ENCODE results near the gene MFAP2.
"Not testable (repeated sequence)": the region's sequence is repeated elsewhere in the genome, so short reads cannot be mapped to it uniquely, and the experiment has no call there.

The MFAP2 gene

DNA sequence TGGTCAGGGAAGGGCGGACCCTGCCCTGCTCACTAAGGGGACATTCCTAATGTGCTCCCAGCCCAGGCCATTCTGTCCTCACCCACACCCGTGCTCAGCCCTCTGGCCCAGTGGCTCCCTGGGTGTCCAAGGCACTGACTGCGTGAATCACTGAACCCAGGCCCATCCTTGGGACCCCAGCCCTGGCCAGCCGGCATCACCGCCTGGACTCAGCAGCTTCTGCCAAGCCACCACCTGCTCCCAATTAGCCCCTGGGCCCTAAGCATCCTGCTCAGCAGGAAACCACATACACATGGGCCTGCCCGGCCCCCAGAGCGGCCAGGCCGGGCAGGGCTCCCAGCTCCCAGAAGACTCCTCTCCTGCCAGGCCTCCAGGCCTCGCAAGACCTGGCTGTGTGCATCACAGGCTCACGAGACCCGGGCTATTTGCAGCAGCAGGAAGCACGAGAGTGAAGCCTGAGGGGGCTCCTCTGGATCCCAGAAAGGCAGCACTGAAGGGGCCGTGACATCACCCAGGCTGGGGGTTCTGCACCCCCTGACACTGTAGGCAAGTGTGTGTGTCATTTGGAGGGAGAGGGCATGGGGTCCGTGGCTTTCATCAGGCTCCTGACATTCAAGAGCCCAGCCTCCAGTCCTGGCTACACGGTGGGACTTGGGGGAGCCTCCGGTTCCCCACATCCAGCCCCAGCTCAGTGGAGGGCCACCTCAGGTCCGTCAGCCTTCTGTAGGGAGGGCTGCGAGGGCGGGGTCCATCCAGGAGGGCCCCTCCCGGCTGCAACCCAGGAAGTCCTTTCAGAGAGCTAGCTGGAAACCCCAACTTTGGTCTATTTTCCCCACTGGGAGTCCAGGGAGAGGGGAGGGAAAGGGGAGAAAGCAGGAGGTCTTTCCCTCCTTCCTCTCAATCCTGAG is 1.6 kb downstream of the MFAP2 start:
- DNase-seq: no peak

GRCh38 chr1:16978139-16978538 is 2.3 kb downstream of the MFAP2 start:
- DNase-seq: no peak

- no peak for DNase-seq
These were observed 3.0 kb downstream of the MFAP2 start for GRCh38 chr1:16977377-16977776.

GRCh38 chr1:16976966-16977365 is 3.5 kb downstream of the MFAP2 start:
- no peak for DNase-seq

DNA sequence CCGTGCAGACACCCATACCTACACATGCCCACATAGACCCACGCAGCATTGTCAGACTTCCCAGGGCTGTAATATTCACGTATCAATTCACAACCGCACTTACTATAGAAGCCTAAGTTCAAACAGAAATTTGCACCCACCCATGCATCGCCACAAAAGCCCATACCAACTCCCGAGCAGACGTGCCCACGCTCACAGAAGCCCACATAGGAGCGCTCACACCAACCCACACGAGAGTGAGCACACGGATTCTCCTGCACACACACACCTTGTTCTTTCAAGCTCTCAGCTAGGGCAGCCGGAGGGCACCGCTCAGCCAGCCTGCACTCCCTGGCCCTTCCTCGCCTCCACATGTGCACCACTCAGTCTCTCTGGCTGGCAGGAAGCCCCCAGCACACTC is 4.6 kb downstream of the MFAP2 start:
- no peak for DNase-seq

- DNase-seq: no peak
These were observed 5.2 kb downstream of the MFAP2 start for GRCh38 chr1:16975211-16975610.

GRCh38 chr1:16973215-16973614 is 7.2 kb downstream of the MFAP2 start:
- DNase-seq: no peak

GRCh38 chr1:16972189-16972895 is 8.1 kb downstream of the MFAP2 start:
- DNase-seq: no peak

- no peak for DNase-seq
These were observed 8.9 kb downstream of the MFAP2 start for GRCh38 chr1:16971341-16972188.

GRCh38 chr1:16970132-16970910 is 10.1 kb downstream of the MFAP2 start:
- DNase-seq: no peak

DNA sequence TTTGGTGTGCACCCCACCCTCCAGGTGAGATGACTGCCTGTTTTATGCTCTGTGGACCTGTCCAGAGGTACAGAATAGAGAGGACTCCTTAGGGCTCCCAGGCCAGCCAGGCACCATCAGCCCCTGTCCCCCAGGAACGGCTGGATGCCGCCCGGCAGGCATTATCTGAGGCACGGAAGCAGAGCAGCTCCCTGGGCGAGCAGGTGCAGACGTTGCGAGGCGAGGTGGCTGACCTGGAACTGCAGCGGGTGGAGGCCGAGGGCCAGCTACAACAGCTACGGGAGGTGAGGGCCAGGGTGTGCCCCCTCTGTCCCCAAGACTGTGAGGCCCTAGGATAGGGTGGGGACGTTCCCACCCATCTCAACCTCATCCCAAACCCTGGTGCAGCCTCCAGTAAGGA is 10.8 kb downstream of the MFAP2 start:
- DNase-seq: no peak

GRCh38 chr1:16969057-16969611 is 11.3 kb downstream of the MFAP2 start:
- no peak for DNase-seq

DNA sequence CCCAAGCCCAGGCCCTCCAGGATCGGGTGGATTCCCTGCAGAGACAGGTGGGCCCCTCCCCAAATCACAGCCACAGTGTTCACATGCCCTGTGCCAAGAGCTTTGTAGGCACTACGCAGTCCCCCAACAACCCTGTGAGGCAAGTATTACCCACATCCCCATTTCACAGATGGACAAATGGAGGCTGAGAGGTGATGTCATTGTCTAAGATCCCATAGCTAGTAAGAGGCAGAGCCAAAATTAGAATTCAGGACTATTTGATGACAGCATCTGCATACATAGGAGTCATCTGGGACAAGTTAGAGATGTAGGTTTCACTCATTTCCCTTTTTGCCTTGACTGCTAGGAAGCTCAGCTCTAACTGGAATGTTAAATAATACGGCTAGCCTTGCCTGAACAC is 12.0 kb downstream of the MFAP2 start:
- no peak for DNase-seq

DNA sequence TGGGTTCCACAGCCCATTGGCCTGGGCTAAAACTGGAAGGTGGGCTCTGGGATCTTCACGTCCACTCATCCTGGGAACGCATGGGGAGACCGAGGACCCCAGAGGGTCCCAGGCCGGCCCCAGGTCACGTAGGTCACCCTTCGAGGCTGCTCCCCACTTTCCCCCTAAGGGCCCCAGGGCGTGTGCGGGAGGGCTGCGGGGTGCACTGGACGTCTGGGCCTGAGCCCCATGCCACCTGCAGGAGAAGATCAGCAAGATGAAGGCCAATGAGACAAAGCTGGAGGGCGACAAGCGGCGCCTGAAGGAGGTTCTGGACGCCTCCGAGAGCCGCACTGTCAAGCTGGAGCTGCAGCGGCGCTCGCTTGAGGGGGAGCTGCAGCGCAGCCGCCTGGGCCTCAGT is 12.5 kb downstream of the MFAP2 start:
- no peak for DNase-seq

GRCh38 chr1:16967095-16967575 is 13.3 kb downstream of the MFAP2 start:
- no peak for DNase-seq

GRCh38 chr1:16966282-16966681 is 14.1 kb downstream of the MFAP2 start:
- DNase-seq: no peak

DNA sequence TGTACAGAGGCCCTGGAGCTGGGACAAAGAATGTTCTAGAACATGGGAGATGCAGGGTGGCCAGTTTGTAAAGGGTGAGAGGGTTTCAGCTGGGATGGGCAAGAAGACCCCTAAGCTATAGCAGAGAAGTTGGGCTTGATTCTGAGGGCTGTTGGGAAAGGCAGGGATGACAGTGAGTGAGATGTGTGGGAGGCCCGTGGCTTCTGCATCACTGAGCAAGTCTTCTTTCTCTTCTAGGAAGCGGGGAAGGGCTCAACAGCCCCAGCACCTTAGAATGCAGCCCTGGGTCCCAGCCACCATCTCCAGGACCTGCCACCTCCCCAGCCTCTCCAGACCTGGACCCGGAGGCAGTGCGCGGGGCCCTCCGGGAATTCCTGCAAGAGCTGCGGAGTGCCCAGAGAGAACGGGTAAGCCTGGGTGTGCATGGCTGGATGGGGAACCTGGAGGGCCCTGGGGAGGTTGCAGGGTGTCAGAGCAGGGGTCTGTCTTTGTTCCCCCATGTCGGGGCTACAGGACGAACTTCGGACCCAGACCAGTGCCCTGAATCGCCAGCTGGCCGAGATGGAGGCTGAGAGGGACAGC is 14.8 kb downstream of the MFAP2 start:
- no peak for DNase-seq

- not testable (repeated sequence) for DNase-seq
These were observed 16.3 kb downstream of the MFAP2 start for GRCh38 chr1:16964169-16964568.

DNA sequence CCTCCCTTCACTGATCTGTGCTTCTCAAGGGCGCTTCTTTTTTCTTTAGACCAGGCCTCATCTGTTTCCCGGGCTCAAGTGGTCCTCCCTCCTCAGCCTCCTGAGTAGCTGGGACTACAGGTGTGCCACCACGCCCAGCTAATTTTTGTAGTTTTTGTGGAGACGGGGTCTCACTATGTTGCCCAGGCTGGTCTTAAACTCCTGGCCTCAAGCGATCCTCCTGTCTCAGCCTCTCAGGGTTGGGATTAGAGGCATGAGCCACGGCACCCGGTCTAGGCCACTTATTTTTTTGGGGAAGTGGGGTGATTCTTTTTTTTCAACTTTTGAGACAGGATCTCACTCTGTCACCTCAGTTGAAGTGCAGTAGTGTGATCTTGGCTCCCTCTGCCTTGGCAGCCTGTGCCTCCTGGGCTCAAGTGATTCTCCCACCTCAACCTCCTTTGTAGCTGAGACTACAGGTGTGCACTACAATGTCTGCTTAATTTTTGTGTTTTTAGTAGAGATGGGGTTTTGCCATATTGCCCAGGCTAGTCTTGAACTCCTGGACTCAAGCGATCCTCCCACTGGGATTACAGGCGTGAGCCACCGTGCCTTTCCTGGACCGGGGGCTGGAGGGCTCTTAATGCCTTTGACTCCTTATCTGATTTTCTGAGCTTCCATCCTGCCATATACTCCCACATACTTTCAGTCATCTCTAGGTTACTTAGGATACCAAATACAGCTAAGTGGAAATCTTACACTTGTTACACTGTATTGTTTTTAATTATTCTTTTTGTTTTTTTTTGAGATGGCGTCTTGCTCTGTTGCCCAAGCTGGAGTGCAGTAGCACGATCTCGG is 18.9 kb downstream of the MFAP2 start:
- no peak for DNase-seq

DNA sequence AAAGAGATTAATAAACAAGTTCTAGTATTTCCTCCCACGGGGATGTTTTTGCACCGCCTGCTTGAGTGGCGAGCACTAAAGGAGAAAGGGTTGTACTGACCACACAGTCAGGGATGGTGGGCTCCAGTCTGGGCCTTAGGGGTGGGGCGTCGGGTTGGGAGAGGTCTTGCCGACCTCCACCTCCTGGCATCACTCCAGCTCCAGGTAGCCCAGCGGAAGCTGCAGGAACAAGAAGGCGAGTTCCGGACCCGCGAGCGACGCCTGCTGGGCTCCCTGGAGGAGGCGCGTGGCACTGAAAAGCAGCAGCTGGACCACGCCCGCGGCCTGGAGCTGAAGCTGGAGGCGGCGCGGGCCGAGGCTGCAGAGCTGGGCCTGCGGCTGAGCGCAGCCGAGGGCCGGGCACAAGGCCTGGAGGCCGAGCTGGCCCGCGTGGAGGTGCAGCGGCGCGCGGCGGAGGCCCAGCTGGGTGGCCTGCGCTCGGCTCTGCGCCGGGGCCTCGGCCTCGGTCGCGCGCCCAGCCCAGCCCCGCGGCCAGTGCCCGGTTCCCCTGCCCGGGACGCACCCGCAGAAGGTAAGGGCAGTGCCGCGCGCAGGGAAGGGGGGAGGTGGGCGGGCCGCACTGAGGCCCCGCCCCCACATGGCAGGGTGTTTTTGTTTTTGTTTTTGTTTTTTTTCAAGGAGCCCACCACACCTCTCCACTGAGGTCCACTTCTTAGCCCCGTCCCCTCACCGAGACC is 19.7 kb downstream of the MFAP2 start:
- DNase-seq: peak; percentile 69 to 74
